Adipocyte (in vitro differentiated cells): ENCODE results near the gene SCO2.

Experiments
- DNase-seq: peaks from one replicate; pipeline ENCODE4 v3.0.0-alpha.2; 2015; ENCODE audit warnings: low read depth
- H3K27me3 ChIP-seq: replicated peaks from 2 replicates; pipeline ENCODE4 v1.7.0; 2013; ENCODE audit warnings: mild to moderate bottlenecking, low read length, moderate library complexity; ENCODE audit not compliant: control insufficient read depth, insufficient read depth
- H3K36me3 ChIP-seq: 2 replicates; pipeline ENCODE4 v1.7.0; 2013; ENCODE audit warnings: low read length, mild to moderate bottlenecking, moderate library complexity; ENCODE audit not compliant: control insufficient read depth, insufficient read depth, severe bottlenecking
- H3K4me1 ChIP-seq: 2 replicates; pipeline ENCODE4 v1.7.0; 2013; ENCODE audit warnings: mild to moderate bottlenecking, low read length, moderate library complexity; ENCODE audit not compliant: control insufficient read depth, insufficient read depth
- H3K4me3 ChIP-seq: 2 replicates; pipeline ENCODE4 v1.7.0; 2013; ENCODE audit warnings: mild to moderate bottlenecking, low read length, moderate library complexity
- H3K9ac ChIP-seq: 2 replicates; pipeline ENCODE4 v1.7.0; 2013; ENCODE audit warnings: mild to moderate bottlenecking, low read length, moderate library complexity
- H3K9me3 ChIP-seq: 2 replicates; pipeline ENCODE4 v1.7.0; 2013; ENCODE audit warnings: mild to moderate bottlenecking, low read length, moderate library complexity; ENCODE audit not compliant: control insufficient read depth

The SCO2 gene

DNA sequence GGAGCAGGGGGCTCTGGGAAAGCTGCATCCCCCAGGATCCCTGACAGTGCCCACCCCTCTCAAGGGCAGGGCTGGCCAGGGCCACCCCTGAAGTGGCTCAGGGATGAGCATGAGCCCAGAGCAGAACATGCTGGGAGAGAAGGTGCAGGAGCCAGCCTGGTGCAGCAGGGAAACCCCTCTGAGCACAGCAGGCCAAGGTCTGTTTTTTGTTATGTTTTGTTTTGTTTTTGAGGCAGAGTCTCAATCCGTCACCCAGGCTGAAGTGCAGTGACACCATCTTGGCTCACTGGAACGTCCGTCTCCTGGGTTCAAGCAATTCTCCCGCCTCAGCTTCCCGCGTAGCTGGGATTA, 49.8 kb downstream of the SCO2 start:
- no peak for DNase-seq
- Histone ChIP-seq H3K27me3 (peaks cover 10% of the 10 kb centered on the region), H3K9me3 (no peaks in the 10 kb centered on the region), H3K9ac (peak overlapping the region; percentile 86), H3K4me1 (peaks cover 14% of the 10 kb centered on the region), H3K36me3 (no peaks in the 10 kb centered on the region), H3K4me3 (peak overlapping the region; percentile 84)

GRCh38 chr22:50474710-50475651, 50.4 kb downstream of the SCO2 start, which contains the start of gene SBF1:
Gene SBF1, minus strand, starts transcription at chr22:50475035. Its CDS starts 195 bp downstream, at chr22:50474840.
- no peaks in the 10 kb centered on the region for H3K36me3 ChIP-seq
- DNase-seq = peak; percentile 98
- peaks cover 19% of the 10 kb centered on the region for H3K4me1 ChIP-seq
- H3K9ac ChIP-seq = peak within 1 kb of the TSS; percentile 86
- H3K27me3 ChIP-seq = peaks cover 5% of the 10 kb centered on the region
- peak within 1 kb of the TSS; percentile 84 for H3K4me3 ChIP-seq
- no peaks in the 10 kb centered on the region for H3K9me3 ChIP-seq

DNA sequence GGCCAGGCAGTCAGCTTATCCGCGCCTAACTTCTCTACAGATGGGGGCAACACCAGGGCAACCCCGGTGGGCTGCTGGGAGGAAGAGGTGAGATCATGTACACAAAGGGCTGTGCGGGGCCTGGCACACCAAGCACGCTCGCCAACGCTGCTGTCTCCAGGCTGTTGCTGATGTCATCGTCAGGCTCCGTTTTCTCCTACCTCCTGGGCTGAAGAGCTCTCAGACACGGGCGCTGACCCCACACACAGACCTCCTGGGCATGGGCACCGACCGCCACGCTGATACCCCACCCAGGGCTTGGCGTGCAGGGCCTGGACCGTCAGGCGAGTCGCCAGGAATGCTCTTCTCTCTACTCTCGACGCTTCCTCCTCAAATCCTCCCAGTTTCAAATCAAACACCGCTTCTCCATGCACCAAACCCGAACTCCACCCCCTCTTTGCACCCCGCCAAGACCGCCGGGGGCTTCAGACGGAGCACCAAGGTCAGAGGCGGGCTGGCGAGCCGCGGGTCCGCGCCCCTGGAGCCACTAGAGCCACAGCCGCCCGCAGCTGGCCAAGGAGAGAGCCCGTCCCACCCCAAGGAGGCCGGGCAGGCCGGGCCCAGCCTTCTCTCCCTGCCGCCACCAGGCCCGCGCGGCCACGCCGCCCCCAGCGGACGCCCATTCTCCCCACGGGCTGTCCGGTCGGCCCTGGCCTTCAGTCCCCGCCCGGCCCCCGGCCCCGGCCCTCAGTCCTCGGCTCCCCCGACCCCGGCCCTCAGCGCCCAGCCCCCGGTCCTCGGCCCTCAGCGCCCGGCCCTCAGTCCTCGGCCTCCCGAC, 51.3 kb downstream of the SCO2 start:
- peak; percentile 76 for DNase-seq

More for the DNA sequence above, 51.3 kb downstream of the SCO2 start:
- Histone ChIP-seq H3K36me3 (no peaks in the 10 kb centered on the region), H3K27me3 (no peaks in the 10 kb centered on the region), H3K4me1 (peaks cover 22% of the 10 kb centered on the region), H3K9me3 (no peaks in the 10 kb centered on the region), H3K4me3 (peak overlapping the region; percentile 84), H3K9ac (peak overlapping the region; percentile 84)
